HG03378 (cell line): ENCODE data around the gene BICC1.

Experiments
- ATAC-seq: cut with Tn5 transposase; IDR thresholded peaks from one replicate; pipeline ENCODE4 v1.9.1; 2021; ENCODE audit warnings: mild to moderate bottlenecking, moderate library complexity; ENCODE audit not compliant: unreplicated experiment

Gene BICC1

DNA sequence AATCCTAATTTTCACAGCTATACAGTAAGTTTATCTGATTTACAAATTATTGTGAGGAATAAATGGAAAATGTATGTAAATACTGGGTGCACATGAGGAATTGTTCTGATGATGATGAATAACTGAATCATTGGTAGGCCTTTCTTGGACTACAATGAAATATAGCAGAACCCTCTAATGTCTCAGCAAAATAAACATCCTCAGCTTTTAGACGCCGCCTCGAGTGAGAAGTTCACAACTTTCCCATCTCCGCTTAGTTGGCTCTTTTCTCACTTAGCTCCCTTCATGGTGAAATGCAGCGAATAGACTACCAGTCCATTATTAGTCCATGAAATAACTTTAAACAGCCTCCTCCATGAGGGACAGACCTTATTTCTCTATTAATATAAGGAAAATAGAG, 182.3 kb downstream of the BICC1 start:
- ATAC-seq, result no peak

- ATAC-seq, result no peak
These were observed 184.1 kb downstream of the BICC1 start for GRCh38 chr10:58696736-58697135.

- ATAC-seq, result no peak
These were observed 185.0 kb downstream of the BICC1 start for GRCh38 chr10:58697691-58698090.

GRCh38 chr10:58698777-58699356, 186.2 kb downstream of the BICC1 start:
- ATAC-seq, result no peak

- ATAC-seq, result no peak
These were observed 187.9 kb downstream of the BICC1 start for GRCh38 chr10:58700591-58700990.

DNA sequence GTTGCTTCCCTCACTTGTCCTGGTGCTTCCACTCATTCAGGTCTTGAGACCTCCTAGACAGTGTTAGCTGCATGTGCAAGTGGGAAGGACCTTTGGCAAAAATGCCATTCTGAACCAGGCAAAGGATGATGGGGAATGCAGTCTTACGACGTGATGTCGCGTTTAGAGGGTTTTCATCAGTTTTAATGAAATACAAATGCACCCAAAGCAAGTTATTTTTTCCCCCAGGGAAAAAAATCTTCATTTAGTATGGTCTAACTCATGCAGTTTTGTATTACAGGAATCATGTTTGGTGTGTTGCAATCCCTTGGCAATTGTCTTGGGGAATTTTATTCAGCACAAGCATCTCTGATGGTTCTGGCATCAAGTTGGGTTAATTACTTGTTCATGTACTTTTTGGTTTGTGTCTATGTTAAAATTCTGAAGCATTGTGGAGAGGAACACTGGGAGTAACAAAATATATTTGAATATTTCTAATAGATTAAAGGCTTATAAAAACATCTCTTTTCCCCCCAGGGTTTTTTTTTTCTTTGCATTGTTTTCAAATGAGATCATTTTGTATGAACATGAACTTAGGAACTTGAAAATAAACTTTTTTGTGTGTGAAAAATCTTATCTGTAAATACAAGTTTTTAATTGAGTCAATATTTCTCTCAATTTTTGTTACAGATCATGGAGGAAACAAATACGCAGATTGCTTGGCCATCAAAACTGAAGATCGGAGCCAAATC, 188.9 kb downstream of the BICC1 start:
- ATAC-seq, result no peak

DNA sequence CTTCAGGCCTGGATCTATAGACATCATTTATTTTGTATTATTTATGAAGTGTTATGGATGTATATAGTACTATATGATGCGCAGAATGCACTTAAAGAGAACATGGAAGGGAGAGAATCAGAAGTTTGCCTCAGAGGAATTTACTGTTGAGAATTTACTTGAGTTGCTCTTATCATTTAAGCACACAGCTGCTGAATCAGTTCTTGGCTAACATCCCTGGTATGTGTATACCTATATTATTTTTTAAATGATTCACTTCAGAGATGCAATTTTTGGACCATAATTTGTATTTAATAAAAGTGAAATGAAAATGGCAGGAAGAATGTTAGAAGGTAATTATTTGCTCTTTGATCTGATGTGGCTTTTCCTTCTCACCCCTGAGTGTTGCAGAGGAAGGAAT, 191.6 kb downstream of the BICC1 start:
- ATAC-seq, result no peak

DNA sequence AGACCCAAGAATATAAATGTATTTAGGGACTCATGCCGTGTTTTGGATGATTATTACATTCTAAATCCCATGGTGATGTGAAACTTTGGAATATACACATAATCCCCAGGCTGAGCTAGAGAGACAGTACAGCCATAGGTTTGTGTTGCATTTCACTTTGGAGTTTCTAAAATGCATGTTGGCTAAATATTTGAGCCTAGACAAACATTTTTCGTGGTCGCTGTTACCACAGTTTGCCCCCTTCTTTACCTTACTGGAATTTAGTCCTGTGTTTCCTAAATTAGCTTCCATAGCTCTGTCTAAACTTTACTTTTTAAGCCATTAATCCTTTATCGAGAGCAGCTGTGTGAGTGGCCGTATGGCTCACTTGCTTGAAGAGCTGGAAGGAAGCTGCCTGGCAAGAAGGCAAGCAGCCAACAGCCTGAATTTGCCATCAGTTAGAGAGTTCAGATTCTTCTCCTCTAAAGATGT, 192.0 kb downstream of the BICC1 start:
- no peak for ATAC-seq

GRCh38 chr10:58706836-58707235, 194.2 kb downstream of the BICC1 start:
- ATAC-seq, result no peak

DNA sequence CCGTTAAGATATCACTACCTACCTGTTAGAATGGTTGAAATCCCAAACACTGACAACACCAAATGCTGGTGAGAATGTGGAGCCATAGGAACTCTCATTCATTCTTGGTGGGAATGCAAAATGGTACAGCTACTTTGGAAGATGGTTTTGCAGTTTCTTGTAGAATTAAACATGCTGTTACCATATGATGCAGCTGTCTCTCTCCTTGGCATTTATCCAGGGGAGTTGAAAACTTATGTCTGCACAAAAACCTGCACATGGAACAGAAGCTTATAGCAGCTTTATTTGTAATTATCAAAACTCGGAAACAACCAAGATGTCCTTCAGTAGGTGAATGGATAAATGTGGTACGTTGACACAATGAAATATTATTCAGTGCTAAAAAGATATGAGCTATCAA, 199.5 kb downstream of the BICC1 start:
- no peak for ATAC-seq

- ATAC-seq, result no peak
These were observed 200.3 kb downstream of the BICC1 start for GRCh38 chr10:58712982-58713381.

DNA sequence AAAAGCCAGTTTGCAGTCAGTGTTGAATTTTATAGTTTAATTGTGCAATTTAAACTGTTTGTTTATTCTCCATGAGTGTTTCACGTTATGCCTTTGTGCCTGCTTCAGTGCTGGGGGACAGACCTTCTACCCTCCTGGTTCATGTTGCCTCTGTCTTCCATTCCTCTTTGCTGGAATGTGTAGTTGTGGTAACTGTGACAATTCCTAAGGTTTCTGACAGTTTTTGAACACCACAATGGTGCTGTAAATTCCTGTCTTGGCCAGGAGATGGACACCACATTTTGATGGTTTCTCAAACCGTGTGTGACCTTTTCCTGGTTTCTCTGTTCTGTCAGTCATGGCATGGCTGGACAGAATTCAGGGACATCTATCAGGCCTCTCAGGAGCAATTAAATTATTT, 201.7 kb downstream of the BICC1 start:
- no peak for ATAC-seq

DNA sequence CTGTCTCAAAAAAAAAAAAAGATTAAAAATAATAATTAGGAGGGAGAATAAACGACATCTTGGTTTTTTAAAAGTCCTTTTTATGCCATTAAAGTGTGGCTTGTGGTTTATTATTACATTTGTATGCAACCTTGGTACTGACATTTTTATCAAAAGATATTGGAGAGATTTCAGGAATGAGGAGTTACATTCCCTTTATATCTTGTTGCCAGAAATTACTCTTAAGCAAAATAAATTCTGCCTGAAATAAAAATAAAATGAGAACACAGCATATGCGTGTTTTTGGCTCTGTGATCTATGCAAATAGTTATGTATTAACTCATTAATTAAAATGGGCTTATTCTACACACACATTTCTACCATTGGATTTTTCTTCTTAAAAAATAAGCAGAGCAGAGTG, 202.4 kb downstream of the BICC1 start:
- ATAC-seq, result no peak

DNA sequence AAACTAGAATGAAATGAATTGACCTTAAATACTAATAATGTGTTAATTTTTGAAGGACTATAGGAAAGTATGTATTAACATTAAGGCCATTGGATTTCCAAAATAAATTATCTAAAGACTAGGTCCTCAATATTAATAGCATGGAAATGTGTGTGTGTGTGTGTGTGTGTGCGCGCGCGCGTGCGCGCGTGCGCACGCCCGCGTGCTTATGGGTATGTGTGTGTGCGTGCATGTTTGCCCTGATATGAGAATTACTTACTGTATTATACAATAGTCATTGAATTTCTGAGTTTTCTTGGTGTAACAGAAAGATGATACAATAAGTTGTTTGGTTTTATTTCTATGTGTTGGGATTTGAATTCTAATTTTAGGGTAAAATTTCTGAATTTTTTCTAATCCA, 205.9 kb downstream of the BICC1 start:
- no peak for ATAC-seq

DNA sequence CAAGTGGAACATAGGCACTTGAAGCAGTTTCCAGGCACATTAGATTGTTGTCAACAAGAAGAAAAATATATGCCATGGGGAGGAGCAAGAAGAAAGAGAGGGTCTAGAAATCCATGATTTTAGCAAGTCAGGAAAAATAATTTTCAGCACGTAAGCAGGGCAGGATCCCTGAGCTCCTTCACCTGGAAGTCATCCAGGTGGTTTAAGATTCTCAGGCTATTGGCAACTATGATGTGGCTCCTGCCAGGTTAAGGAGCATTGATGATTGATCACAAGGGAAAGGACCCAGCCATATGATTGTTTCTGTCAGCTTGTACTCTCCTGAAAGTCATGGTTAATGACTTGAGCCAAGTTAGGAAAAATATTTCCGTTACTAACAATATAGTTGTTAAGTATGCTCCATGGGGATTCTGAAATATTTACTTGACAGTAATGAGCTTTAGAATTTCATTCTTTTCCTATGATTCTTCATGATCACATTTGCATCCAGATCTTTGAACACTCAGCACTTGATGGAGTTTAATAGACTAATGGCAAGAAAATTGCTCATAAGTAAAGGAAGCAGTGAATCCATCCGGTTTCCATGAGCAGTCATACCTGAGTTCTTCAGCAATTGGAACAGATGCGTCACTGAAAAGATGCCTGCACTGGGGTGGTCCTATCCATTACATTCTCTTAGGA, 209.1 kb downstream of the BICC1 start:
- no peak for ATAC-seq

GRCh38 chr10:58723186-58723585, 210.5 kb downstream of the BICC1 start:
- ATAC-seq, result no peak

DNA sequence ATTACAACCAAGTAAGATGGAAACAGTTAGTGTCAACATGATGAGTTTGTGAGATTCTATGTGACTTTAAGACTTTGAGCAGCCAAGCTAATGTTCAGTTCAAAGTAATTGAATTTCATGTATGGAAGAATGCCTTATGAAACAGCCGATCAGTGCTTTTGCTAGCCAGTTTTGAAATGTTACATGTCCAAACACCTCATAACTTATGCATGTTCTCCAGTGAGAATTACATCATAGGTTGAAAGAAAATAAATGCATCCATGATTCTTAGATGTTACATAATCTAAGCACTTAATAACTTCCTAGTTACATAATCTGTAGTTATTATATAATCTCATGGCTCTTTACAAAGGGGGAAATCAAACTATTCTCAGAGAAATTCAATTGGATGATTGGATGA, 211.3 kb downstream of the BICC1 start:
- ATAC-seq, result no peak

DNA sequence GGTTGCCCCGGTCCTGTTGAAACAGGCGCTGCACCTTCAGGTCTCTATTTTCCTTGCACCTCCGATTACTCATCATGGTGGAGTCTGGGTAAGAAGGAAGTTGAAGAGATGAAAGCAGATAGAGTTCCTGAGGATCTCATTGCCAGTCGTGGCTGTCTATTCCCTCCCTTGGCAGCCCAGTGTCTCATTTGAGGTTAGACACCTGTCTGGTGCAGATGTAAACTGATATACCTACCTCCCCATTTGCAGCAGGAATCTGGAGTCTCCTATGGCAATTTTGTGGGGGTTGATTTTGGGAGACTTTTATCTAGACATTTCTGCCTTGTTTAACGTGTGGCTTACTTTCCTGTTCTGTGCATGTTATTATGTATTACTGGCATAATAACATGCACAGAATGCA, 212.1 kb downstream of the BICC1 start:
- no peak for ATAC-seq

DNA sequence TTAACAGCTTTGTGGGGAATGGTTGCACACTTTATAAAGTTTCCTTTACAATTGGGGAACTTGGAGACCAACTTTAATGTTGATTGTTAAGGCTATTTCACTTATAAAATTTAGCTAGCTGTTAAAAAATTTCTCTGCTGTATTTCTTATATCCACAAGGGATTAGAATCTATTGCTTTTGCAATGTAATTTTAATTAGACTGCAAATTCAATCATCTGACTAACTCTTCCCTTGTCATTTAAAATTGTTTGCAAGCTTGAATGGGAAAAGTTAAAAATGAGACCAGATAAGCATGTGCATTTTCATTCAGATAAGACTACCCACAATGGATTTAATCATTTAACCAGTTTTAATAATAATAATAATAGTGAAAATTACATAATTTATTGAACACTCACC, 213.2 kb downstream of the BICC1 start:
- no peak for ATAC-seq

DNA sequence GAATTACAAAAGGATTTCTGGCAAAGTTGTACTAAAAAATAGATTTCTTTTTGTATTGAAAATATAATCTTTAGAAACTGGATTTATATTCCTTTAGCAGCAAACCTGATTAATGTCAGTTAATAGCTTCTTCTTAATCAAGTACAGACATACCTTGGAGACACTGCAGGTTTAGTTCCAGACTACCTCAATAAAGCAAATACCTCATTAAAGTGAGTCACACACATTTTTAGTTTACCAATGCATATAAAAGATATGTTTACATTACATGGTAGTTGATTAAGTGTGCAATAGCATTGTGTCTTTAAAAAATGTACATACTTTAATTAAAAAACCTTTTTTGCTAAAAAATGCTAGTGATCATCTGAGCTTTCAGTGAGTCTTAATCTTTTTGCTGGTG, 215.0 kb downstream of the BICC1 start:
- ATAC-seq, result no peak

DNA sequence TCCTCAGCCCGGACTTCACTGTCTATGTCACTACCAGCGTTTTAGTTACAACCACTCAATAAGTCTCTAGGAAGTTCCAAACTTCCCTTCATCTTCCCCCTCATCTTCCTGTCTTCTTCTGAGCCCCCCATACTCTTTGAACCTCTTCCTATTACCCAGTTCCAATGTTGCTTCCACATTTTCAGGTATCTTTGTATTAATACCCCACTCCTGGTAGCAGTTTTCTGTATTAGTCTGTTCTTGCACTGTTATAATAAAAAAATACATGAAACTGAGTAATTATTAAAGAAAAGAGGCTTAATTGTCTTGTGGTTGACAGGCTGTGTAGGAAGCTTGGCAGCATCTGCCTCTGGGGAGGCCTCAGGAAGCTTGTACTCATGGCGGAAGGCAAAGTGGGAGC, 218.6 kb downstream of the BICC1 start:
- no peak for ATAC-seq

GRCh38 chr10:58733436-58733835, 220.8 kb downstream of the BICC1 start:
- no peak for ATAC-seq
